ENCODE results near the gene UHRF2. TPM values are rescaled to one million over a fixed set of nuclear protein-coding genes. Genes with fewer than 3 reads are reported as not detected.
A peak's percentile ranks its signal among the peaks of the same experiment; 100 is the strongest.

The UHRF2 gene
- total RNA-seq, 1 experiment from 2014 or later, result 45.2 TPM

DNA sequence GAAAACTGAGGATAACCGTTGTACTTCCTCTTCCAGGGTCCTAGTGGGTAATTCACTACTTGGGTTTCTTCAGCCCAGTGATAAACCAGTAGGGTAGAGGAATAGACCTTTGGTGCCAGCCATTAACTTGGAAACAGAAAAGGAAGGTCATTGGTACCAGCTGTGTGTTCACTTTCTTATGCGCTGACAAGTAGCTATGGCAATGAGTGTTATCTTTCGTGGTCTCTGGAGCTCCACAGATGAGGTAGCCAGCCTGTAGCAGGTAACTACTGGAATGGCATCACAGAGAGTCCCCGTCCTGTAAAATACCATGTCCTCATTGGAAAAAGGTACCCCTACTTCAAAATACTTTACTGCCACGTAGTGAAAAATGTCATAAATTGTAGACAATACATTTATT lies 2.3 kb downstream of the UHRF2 start:
- Histone ChIP-seq H4K20me1 (ENCODE audit: control insufficient read depth, insufficient read depth, insufficient read length) (no peaks in the 10 kb centered on the region), H3K27ac (ENCODE audit: insufficient read length, low read depth, low read length) (no peak overlapping the region)

More for the DNA sequence above, 2.3 kb downstream of the UHRF2 start:
- Histone ChIP-seq H2BK15ac (ENCODE audit: low read depth, low read length) (no peak overlapping the region), H2BK5ac (ENCODE audit: insufficient read length, low read length) (no peak overlapping the region), H3K23me2 (ENCODE audit: insufficient read length, low read depth, low read length, poor library complexity, severe bottlenecking) (peaks cover 14% of the 10 kb centered on the region), H4K5ac (ENCODE audit: insufficient read length, low read depth, low read length) (no peak overlapping the region), H3K27me3 (ENCODE audit: insufficient read depth, low read length) (no peaks in the 10 kb centered on the region; the same call in 1 of the 2 replicates), H3K79me2 (ENCODE audit: insufficient read depth, low read length) (peaks cover 35% of the 10 kb centered on the region; the same call in 1 of the 2 replicates), H3K18ac (ENCODE audit: insufficient read length, low read depth, low read length) (no peak overlapping the region), H3K9ac (ENCODE audit: extremely low read depth, insufficient read length, low read length) (no peak overlapping the region), H3T11ph (ENCODE audit: low read length) (no peak overlapping the region), H3K4me2 (ENCODE audit: insufficient read depth, insufficient read length, low read length) (peak overlapping the region; percentile 92), H2AFZ (ENCODE audit: low read length) (no peak overlapping the region), H3K56ac (ENCODE audit: insufficient read length, low read depth, low read length) (no peak overlapping the region), H3K79me1 (ENCODE audit: insufficient read depth, low read depth, low read length, poor library complexity, severe bottlenecking) (peaks cover 10% of the 10 kb centered on the region), H3K23ac (ENCODE audit: insufficient read length, low read depth, low read length) (no peak overlapping the region), H3K4ac (ENCODE audit: low read depth, low read length) (no peak overlapping the region), H3K9me3 (ENCODE audit: control insufficient read depth, low read depth, low read length) (no peaks in the 10 kb centered on the region), H2BK12ac (ENCODE audit: insufficient read length, low read depth, low read length) (no peak overlapping the region), H4K8ac (replicated peaks; ENCODE audit: insufficient read length, low read depth, low read length) (no peak overlapping the region), H3K4me1 (ENCODE audit: insufficient read depth, low read length) (no peaks in the 10 kb centered on the region; the same call in 1 of the 2 replicates), H2BK120ac (ENCODE audit: low read depth, low read length, poor library complexity, severe bottlenecking) (no peak overlapping the region), H2AK5ac (ENCODE audit: insufficient read length, low read length) (no peak overlapping the region), H3K14ac (ENCODE audit: insufficient read depth, low read length) (no peak overlapping the region), H4K91ac (ENCODE audit: insufficient read length, low read depth, low read length) (no peak overlapping the region), H2BK20ac (ENCODE audit: low read depth, low read length, poor library complexity, severe bottlenecking) (no peak overlapping the region)
- DNase-seq, result no peak
- no CpG with 5 or more reads among the region's 5 CpGs for WGBS (ENCODE audit: extremely low coverage, insufficient read length, low lambda C conversion rate)
- TF ChIP-seq, protein P1, sequence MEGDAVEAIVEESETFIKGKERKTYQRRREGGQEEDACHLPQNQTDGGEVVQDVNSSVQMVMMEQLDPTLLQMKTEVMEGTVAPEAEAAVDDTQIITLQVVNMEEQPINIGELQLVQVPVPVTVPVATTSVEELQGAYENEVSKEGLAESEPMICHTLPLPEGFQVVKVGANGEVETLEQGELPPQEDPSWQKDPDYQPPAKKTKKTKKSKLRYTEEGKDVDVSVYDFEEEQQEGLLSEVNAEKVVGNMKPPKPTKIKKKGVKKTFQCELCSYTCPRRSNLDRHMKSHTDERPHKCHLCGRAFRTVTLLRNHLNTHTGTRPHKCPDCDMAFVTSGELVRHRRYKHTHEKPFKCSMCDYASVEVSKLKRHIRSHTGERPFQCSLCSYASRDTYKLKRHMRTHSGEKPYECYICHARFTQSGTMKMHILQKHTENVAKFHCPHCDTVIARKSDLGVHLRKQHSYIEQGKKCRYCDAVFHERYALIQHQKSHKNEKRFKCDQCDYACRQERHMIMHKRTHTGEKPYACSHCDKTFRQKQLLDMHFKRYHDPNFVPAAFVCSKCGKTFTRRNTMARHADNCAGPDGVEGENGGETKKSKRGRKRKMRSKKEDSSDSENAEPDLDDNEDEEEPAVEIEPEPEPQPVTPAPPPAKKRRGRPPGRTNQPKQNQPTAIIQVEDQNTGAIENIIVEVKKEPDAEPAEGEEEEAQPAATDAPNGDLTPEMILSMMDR (conservative IDR thresholded peaks at IDR 0.05), result no peak
- peaks cover 44 to 46% of the 10 kb centered on the region in 2 experiments for H3K4me1 Mint-ChIP-seq
- H3K27me3 Mint-ChIP-seq (ENCODE audit: low read depth), result peaks cover 9% of the 10 kb centered on the region
- peak overlapping the region; percentile 86 for H3K4me3 Mint-ChIP-seq
- H3K36me3 Mint-ChIP-seq (ENCODE audit: insufficient read depth in 1 of 3, low read depth in 3 of 3), result peaks cover 7 to 10% (median 9%) of the 10 kb centered on the region in 3 experiments; a peak in 6 of 7 replicates
- H3K27ac Mint-ChIP-seq, result no peak overlapping the region
- no peaks in the 10 kb centered on the region for H3K9me3 Mint-ChIP-seq
